IMR-90 (cell line): ENCODE results near the gene OXER1. TPM values are rescaled to one million over a fixed set of nuclear protein-coding genes. Genes with fewer than 3 reads are reported as not detected.
A peak's percentile ranks its signal among the peaks of the same experiment; 100 is the strongest.

Experiments
- ATAC-seq: fragments of 200-7000 bp; cut with Tn5 transposase; 2 replicates; pipeline ENCODE4 v1.9.1; 2020; ENCODE audit warnings: low read depth, mild to moderate bottlenecking, moderate library complexity
- Bru-seq: library from RNA; stranded (reverse); fragments of 400-500 nt; gene quantifications from one replicate; lab custom pipeline; 2021; lab: Mats Ljungman, UMichigan
- BruChase-seq, 2 experiments: library from RNA; stranded (reverse); fragments of 400-500 nt; gene quantifications; one replicate each; lab custom pipeline; 2021; lab: Mats Ljungman, UMichigan
- BruUV-seq: library from RNA; stranded (reverse); fragments of 400-500 nt; replicated peaks from 2 replicates; lab custom pipeline; 2021; lab: Mats Ljungman, UMichigan
- CTCF ChIA-PET: fragments of 300-600 bp; formaldehyde crosslinking; extraction: SDS; loops from one replicate; lab custom pipeline; 2021; ENCODE audit warnings: antibody characterized with exemption; lab: Yijun Ruan, JAX
- POLR2A ChIA-PET: fragments of 300-600 bp; sonication (Branson Sonifier 250); formaldehyde crosslinking; loops from one replicate; lab custom pipeline; 2022; ENCODE audit warnings: antibody characterized with exemption; ENCODE audit not compliant: unreplicated experiment; lab: Charles Lee
- DNase-seq: peaks from one replicate; pipeline ENCODE4 v3.0.0; 2013
- H2AFZ ChIP-seq: replicated peaks from 2 replicates; pipeline ENCODE3; 2013; ENCODE audit warnings: low read length, mild to moderate bottlenecking; ENCODE audit not compliant: poor library complexity
- H2AK5ac ChIP-seq: 2 replicates; pipeline ENCODE4 v1.6.1; 2013; ENCODE audit warnings: low read depth, low read length, inconsistent platforms
- H2AK9ac ChIP-seq: replicated peaks from 2 replicates; pipeline ENCODE3; 2013; ENCODE audit warnings: mild to moderate bottlenecking, low read depth, low read length, moderate library complexity; ENCODE audit not compliant: poor library complexity
- H2BK120ac ChIP-seq: 2 replicates; pipeline ENCODE4 v1.6.1; 2013; ENCODE audit warnings: low read depth, low read length, inconsistent platforms
- H2BK15ac ChIP-seq: 3 replicates; pipeline ENCODE4 v1.6.1; 2013; ENCODE audit warnings: low read depth, low read length, inconsistent platforms
- H2BK20ac ChIP-seq: 2 replicates; pipeline ENCODE4 v1.6.1; 2013; ENCODE audit warnings: low read depth, mild to moderate bottlenecking, inconsistent platforms, low read length, moderate library complexity
- H2BK5ac ChIP-seq: 2 replicates; pipeline ENCODE4 v1.6.1; 2013; ENCODE audit warnings: mild to moderate bottlenecking, low read depth, low read length, inconsistent platforms; ENCODE audit not compliant: poor library complexity, severe bottlenecking
- H3K14ac ChIP-seq: replicated peaks from 2 replicates; pipeline ENCODE4 v1.6.1; 2013; ENCODE audit warnings: low read depth, low read length, inconsistent platforms
- H3K18ac ChIP-seq: 2 replicates; pipeline ENCODE4 v1.6.1; 2013; ENCODE audit warnings: low read depth, low read length, control low read depth
- H3K23ac ChIP-seq: 2 replicates; pipeline ENCODE4 v1.6.1; 2013; ENCODE audit warnings: low read depth, low read length, inconsistent platforms
- H3K27ac ChIP-seq: 2 replicates; pipeline ENCODE4 v1.5.1; 2013; ENCODE audit warnings: mild to moderate bottlenecking, control low read depth, low read length; ENCODE audit not compliant: insufficient read depth
- H3K27me3 ChIP-seq: 2 replicates; pipeline ENCODE4 v1.6.1; 2013; ENCODE audit warnings: low read length; ENCODE audit not compliant: control insufficient read depth, insufficient read depth
- H3K36me3 ChIP-seq: 2 replicates; pipeline ENCODE4 v1.6.1; 2013; ENCODE audit warnings: low read length, mixed read lengths; ENCODE audit not compliant: control insufficient read depth, insufficient read depth
- H3K4ac ChIP-seq: 2 replicates; pipeline ENCODE4 v1.6.1; 2013; ENCODE audit warnings: low read depth, low read length, inconsistent platforms
- H3K4me1 ChIP-seq: 2 replicates; pipeline ENCODE4 v1.6.1; 2013; ENCODE audit warnings: low read length, mixed read lengths; ENCODE audit not compliant: control insufficient read depth, insufficient read depth
- H3K4me2 ChIP-seq: 2 replicates; pipeline ENCODE4 v1.6.1; 2013; ENCODE audit warnings: low read depth, mild to moderate bottlenecking, control low read depth, low read length, moderate library complexity
- H3K4me3 ChIP-seq: 2 replicates; pipeline ENCODE4 v1.5.1; 2013; ENCODE audit warnings: low read depth, mild to moderate bottlenecking, control low read depth, low read length, moderate library complexity; ENCODE audit not compliant: insufficient read depth
- H3K56ac ChIP-seq: 2 replicates; pipeline ENCODE4 v1.6.1; 2013; ENCODE audit warnings: low read length, inconsistent platforms; ENCODE audit not compliant: insufficient read depth; ENCODE audit errors: extremely low read depth
- H3K79me1 ChIP-seq, 2 experiments: 2 replicates each; pipeline ENCODE4 v1.6.1; 2013; ENCODE audit warnings: low read length in 2 of 2, inconsistent platforms in 1 of 2, low read depth in 1 of 2
- H3K9ac ChIP-seq: 2 replicates; pipeline ENCODE4 v1.6.1; 2013; ENCODE audit warnings: low read depth, low read length, control low read depth
- H3K9me1 ChIP-seq: 2 replicates; pipeline ENCODE4 v1.6.1; 2013; ENCODE audit warnings: low read length, inconsistent platforms; ENCODE audit not compliant: insufficient read depth
- H3K9me3 ChIP-seq: 2 replicates; pipeline ENCODE4 v1.6.1; 2013; ENCODE audit warnings: low read length; ENCODE audit not compliant: control insufficient read depth, insufficient read depth
- H4K20me1 ChIP-seq: 2 replicates; pipeline ENCODE4 v1.6.1; 2013; ENCODE audit warnings: low read length, inconsistent platforms; ENCODE audit not compliant: insufficient read depth
- H4K5ac ChIP-seq: 2 replicates; pipeline ENCODE4 v1.6.1; 2013; ENCODE audit warnings: mild to moderate bottlenecking, low read depth, low read length, control low read depth
- H4K8ac ChIP-seq, 2 experiments: 2 replicates each; pipeline ENCODE4 v1.6.1; 2013; ENCODE audit warnings: low read depth in 2 of 2, low read length in 2 of 2, control low read depth in 1 of 2, inconsistent platforms in 1 of 2
- H4K91ac ChIP-seq: 2 replicates; pipeline ENCODE4 v1.6.1; 2013; ENCODE audit warnings: low read depth, low read length, inconsistent platforms; ENCODE audit not compliant: insufficient read depth
- BHLHE40 ChIP-seq: fragments of 150-350 bp; IDR thresholded peaks from 2 replicates; pipeline ENCODE4 v1.6.1; 2016; ENCODE audit warnings: mild to moderate bottlenecking, low read depth, low read length
- CHD1 ChIP-seq: IDR thresholded peaks from 2 replicates; pipeline ENCODE4 v1.6.1; 2012; ENCODE audit warnings: low read depth, low read length, improper control_type of control experiment
- ELK1 ChIP-seq: fragments of 150-350 bp; IDR thresholded peaks from 2 replicates; pipeline ENCODE4 v1.6.1; 2016; ENCODE audit warnings: low read depth, mild to moderate bottlenecking, low read length, moderate library complexity, borderline replicate concordance
- FOS ChIP-seq: fragments of 150-350 bp; IDR thresholded peaks from 2 replicates; pipeline ENCODE4 v1.6.1; 2016; ENCODE audit warnings: low read depth, low read length
- MAZ ChIP-seq: IDR thresholded peaks from 2 replicates; pipeline ENCODE4 v1.6.1; 2012; ENCODE audit warnings: low read depth, mild to moderate bottlenecking, low read length, improper control_type of control experiment, moderate library complexity, borderline replicate concordance
- MXI1 ChIP-seq: IDR thresholded peaks from 2 replicates; pipeline ENCODE4 v1.6.1; 2012; ENCODE audit warnings: low read depth, mild to moderate bottlenecking, low read length, moderate library complexity, borderline replicate concordance
- POLR2A ChIP-seq: IDR thresholded peaks from 2 replicates; pipeline ENCODE4 v1.6.1; 2012; ENCODE audit warnings: mild to moderate bottlenecking, low read depth, low read length
- RAD21 ChIP-seq: IDR thresholded peaks from 2 replicates; pipeline ENCODE4 v1.6.1; 2012; ENCODE audit warnings: low read length, improper control_type of control experiment
- RFX5 ChIP-seq: IDR thresholded peaks from 2 replicates; pipeline ENCODE4 v1.8.0; 2012; ENCODE audit warnings: low read depth, mild to moderate bottlenecking, low read length, moderate library complexity
- USF2 ChIP-seq: fragments of 150-350 bp; IDR thresholded peaks from 2 replicates; pipeline ENCODE4 v1.6.1; 2017; ENCODE audit warnings: mild to moderate bottlenecking, antibody characterized with exemption, low read length, low read depth
- WGBS, 2 experiments: methylation state at CpG; one replicate each; pipeline versions ENCODE4 v1.1.5 to v1.1.7; 2013; ENCODE audit warnings: missing lambda C conversion rate in 2 of 2; ENCODE audit not compliant: insufficient read length in 1 of 2; ENCODE audit errors: extremely low coverage in 2 of 2; 5-methylcytosine and 5-hydroxymethylcytosine counted together
- dilution Hi-C: fragments of 300-500 bp; cut with HindIII; formaldehyde crosslinking; loops from one replicate; pipeline ENCODE4 v1.14.3; 2018; ENCODE audit warnings: low sequenced_read_pairs; ENCODE audit not compliant: unreplicated experiment
- in situ Hi-C: fragments of 300-500 bp; cut with MboI; formaldehyde crosslinking; loops from 3 replicates; pipeline ENCODE4 v1.14.3; 2019; ENCODE audit warnings: low sequenced_read_pairs, inconsistent platforms, mixed read lengths
- intact Hi-C: fragments of 100-400 bp; cut with micrococcal nuclease; formaldehyde crosslinking; loops from 2 replicates; pipeline ENCODE4 v1.10.0; 2022
- long read RNA-seq: library from polyadenylated mRNA; unstranded; transcript quantifications from one replicate; pipeline ENCODE4 v2.0.0, GENCODE V29; 2021; ENCODE audit not compliant: unreplicated experiment
- polyA plus RNA-seq, 3 experiments: library from polyadenylated mRNA; depleted of rRNA; stranded (reverse); fragments of >200 nt; gene quantifications; 2 replicates each; pipeline ENCODE4 v1.2.3, GENCODE V29; 2012; ENCODE audit warnings: low replicate concordance in 1 of 3
- total RNA-seq: library from RNA; depleted of rRNA; stranded (reverse); fragments of >200 nt; gene quantifications from 2 replicates; pipeline ENCODE4 v1.2.3, GENCODE V29; 2012; rRNA removed

The OXER1 gene, protein sequence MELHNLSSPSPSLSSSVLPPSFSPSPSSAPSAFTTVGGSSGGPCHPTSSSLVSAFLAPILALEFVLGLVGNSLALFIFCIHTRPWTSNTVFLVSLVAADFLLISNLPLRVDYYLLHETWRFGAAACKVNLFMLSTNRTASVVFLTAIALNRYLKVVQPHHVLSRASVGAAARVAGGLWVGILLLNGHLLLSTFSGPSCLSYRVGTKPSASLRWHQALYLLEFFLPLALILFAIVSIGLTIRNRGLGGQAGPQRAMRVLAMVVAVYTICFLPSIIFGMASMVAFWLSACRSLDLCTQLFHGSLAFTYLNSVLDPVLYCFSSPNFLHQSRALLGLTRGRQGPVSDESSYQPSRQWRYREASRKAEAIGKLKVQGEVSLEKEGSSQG
- total RNA-seq: not detected in 2 replicates
- polyA plus RNA-seq (2012; rRNA removed): not detected in 2 replicates
- polyA plus RNA-seq (2012; cell fraction: cytosol; rRNA removed): not detected in 2 replicates
- polyA plus RNA-seq (2012; cell fraction: nucleus; rRNA removed; ENCODE audit: low replicate concordance): 0.03 and 0.08 TPM in 2 replicates
- Bru-seq, nascent RNA: not detected
- BruChase-seq, experiment 1, labeled RNA remaining after a 6-hour chase: percentile 27 among the genes with signal in this experiment
- percentile 19 among the genes with signal in this experiment for BruChase-seq, experiment 2, labeled RNA remaining after a 2-hour chase
- long read RNA-seq: 0 reads

DNA sequence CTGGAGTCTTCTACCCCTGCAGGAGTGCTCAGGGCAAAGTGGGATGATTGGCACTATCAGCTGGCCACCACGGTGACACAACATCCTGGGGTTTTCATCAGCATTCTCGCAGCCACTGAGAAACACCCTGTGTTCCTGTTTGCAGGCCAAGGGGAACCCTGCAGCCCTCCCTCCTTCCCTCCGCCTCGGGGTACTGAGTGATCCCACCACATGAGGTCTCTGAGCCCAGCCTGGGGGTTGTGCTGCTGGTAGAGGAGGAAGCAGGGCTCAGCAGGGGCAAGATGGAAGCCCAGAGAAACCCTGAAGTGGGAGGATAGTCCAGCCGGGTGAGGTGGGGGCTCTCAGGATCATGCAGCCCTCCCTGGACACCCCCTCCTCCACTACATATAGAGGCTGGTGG, at the start of gene OXER1:
TSS of gene OXER1 (minus strand) at position 40 of the 400 bp plus-strand sequence. CDS start 73 bp downstream, outside the sequence.
- Histone ChIP-seq H2BK5ac (no peak within 1 kb of the TSS), H3K27ac (no peak within 1 kb of the TSS), H2BK15ac (no peak within 1 kb of the TSS), H4K8ac (no peak within 1 kb of the TSS), H2BK20ac (no peak within 1 kb of the TSS), H2AK5ac (no peak within 1 kb of the TSS), H3K9me3 (no peaks in the 10 kb centered on the region), H3K18ac (no peak within 1 kb of the TSS), H3K4me2 (no peak within 1 kb of the TSS), H4K5ac (no peak within 1 kb of the TSS), H2AK9ac (peak within 1 kb of the TSS; percentile 11), H2BK120ac (no peak within 1 kb of the TSS), H3K23ac (no peak within 1 kb of the TSS), H3K9ac (no peak within 1 kb of the TSS), H4K20me1 (no peaks in the 10 kb centered on the region), H3K56ac (no peak within 1 kb of the TSS), H3K9me1 (peaks cover 6% of the 10 kb centered on the region; the same call in 1 of the 2 replicates), H3K27me3 (no peaks in the 10 kb centered on the region; the same call in 1 of the 2 replicates), H3K4ac (no peak within 1 kb of the TSS), H3K4me3 (no peak within 1 kb of the TSS), H3K4me1 (no peaks in the 10 kb centered on the region), H3K14ac (no peak within 1 kb of the TSS), H3K36me3 (no peaks in the 10 kb centered on the region; the same call in 1 of the 2 replicates), H3K79me1 (no peaks in the 10 kb centered on the region), H4K91ac (no peak within 1 kb of the TSS), H2AFZ (no peak within 1 kb of the TSS)
- WGBS, 2 experiments: 50% methylated on average over 1 of the region's 5 CpGs; no CpG with 5 or more reads in 1 of the 2 experiments
- dilution Hi-C loops (no loop called here), intact Hi-C loops (no loop called here), in situ Hi-C loops (no loop called here)
- ChIA-PET CTCF (interaction anchor here (1.3 kb wide), 1 partner anchor 11 kb away, joined by 5 read pairs; no protein-coding TSS in a partner anchor), POLR2A (no interaction called here)
- TF ChIP-seq BHLHE40: no peak
- TF ChIP-seq FOS: no peak
- TF ChIP-seq ELK1: no peak
- TF ChIP-seq USF2: no peak
- TF ChIP-seq CHD1: no peak
- no peak for TF ChIP-seq RFX5
- TF ChIP-seq RAD21: no peak
- no peak for TF ChIP-seq POLR2A
- TF ChIP-seq MXI1: no peak
- no peak for TF ChIP-seq MAZ
- DNase-seq (no peak), ATAC-seq (no peak)
- BruUV-seq: no TSS peak
